NCI-H526 (cell line): ENCODE data around the gene MSLN.
"Not testable (repeated sequence)": the region's sequence is repeated elsewhere in the genome, so short reads cannot be mapped to it uniquely, and the experiment has no call there.

ENCODE experiments used
- DNase-seq, 2 experiments: peaks; one replicate each; lab custom pipeline; 2025; lab: John Stamatoyannopoulos, UW

The MSLN gene

DNA sequence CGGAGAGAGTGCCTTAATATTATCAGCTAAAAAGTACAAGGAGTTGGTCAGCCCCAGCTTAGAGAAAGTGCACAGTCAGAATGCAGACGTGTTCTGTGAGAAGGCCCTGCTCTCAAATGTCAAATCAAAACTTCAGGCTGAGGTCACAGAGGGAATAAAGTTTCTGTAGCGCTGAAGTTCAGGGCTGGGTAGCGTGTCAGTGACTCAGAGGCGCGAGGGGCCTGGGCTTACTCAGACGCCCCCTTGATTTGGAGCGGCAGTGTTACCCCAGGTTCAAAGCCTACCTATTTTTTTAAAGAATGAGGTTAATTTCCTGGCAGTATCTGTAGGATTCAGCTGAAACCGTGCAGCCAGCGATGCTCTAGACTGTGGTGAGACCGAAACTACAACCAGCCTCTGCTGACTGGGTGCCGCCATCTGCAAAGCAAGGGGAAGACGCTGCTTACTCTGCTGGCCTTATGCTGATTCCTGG, 24.5 kb upstream of the MSLN start:
- DNase-seq, result no peak

DNA sequence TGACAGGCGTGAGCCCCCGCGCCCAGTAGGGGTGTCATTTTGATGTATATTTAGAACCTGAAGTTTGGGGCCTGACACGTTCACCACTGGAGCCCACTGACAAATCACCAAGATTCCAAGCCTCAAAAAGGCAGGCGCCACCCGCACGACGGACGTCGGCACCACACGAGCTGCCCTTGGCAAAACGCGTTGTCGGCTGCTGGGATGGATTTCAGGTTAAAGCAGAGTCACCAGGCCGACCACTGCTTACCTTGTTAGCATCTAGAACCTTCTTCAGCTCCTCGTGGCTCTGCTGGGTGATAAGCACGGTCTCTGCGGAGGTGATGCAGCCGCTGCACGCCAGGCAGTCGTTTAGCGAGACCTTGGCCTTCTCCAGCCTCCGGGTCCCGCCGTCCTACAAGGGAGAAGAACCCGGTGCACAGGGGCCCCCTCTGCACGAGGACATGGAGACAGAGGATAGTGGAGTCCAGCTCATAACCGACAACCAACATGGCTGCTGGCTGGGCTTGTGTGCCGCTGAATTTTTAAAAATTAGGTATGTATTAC, 23.5 kb upstream of the MSLN start:
- no peak for DNase-seq

DNA sequence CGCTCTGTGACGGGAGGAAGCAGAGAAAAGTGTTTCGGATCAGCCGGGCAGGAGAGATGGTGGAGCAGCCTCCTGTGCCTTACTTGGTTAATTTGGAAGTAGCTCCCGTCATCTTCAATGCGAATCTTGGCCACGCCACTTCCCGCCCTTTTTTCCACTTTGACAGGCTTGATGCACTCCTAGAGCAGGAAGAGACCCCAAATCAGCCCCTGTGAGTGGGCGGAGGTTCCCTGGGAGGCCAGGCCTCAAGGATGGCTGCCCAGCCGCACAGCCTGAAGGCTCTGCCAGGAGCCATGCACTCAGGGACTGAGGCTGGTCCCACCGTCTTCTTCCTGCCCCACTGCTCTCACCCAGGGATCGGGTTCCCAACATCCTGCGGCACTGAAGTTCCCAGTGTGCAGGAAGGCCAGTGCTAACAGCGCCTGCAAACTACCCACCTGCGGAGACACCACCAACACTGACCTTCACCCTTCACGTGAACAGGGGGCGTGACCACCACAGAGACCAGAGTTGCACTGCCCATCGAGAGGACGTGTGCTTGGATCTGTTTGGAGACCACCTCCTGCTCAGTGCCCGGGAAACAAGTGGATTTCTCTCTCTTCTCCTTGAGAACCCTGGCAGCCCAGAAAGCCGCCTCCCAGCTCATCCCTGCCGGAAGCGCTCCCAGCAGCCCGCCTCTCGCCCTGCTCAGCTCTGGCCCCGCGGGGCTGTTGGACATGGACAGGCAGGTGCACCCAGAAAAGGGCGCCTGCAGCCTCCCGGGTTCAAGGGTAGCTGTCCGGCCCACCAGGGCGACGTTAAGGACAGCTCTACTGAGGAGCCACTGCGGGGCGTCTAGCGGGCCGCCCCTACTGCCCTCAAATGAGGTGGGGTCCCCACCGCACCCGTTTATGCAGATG, 20.7 kb upstream of the MSLN start:
- no peak for DNase-seq

DNA sequence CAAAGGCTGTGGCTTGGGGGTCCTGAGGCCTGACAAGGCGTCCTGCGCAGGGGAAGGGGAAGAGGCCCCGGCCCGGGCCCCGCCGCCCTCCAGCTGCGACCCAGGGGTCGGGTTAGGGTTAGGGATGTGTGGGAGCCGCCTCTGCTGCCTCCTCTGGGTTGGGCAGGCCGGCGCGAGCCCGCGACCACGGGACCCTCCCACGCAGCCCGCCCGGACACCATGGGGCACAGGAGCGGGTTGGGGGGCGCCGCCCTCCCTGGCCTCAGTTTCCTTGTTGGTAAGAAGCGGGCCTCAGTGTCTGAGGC, 20.1 kb upstream of the MSLN start:
- no peak for DNase-seq

DNA sequence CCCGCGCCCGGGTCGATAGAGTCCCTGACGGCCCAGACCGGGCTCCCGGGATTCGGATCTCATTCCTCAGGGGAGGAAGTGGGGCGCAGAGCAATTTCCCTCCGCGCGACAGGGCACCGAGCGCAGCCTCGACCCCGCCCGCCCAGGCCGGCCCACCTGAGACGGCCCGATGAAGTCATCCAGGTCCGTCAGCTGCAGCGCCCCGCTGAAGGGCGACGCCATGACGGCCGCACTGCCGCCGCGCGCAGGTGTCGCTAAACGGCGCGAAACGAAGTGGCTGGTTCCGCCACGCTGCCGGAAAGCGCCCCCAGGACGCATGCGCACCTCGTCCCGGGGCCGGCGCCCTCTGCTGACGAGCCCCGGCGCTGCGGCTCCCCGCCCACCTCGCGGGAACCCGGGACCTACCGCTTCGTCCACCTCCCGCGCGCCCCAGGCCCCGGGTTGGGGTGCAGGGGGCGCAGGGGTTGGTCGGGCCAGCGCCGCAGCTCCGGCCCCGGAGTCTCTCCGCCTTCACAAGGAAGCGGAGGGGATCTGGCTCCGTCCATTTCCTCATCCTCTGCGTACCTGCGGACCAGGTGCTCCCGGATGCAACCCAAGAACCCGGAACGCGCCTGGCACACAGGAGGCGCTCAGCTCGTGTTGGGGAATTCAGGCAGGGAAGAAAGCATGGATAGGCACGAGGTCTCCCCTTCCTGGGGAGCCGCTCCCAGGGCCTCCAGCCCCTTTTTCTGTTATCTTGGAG, 19.6 kb upstream of the MSLN start, which contains the start of gene CIAO3:
TSS of gene CIAO3 (minus strand) at position 234 of the 742 bp plus-strand sequence. CDS start at position 222, 12 bp downstream.
- peak; percentile 45 to 87 for DNase-seq

DNA sequence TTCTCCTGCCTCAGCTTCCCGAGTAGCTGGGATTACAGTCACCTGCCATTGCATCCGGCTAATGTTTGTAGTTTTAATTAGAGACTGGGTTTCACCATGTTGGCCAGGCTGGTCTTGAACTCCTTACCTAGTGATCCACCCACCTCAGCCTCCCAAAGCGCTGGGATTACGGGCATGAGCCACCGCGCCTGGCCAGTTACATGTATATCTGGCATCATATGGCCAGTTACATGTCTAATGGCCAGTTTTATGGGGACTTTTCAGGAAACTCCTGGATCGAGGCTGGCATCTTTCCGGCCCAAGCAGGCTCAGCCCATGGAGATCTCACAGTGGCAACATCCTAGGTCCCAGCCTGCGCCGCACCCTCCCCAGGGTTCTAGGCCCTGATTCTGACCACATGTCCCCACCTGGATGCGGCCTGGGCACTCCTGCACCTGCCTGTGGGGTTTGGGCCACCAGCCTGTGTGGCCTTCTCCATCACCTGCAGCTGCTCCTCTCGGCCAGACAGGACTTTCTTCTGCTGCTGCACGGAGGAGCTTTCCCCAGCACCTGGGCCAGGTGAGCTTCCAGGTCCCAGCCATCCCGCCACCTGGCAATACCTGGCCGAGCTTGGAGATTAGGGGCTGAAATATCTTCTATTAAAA, 18.4 kb upstream of the MSLN start:
- no peak for DNase-seq

DNA sequence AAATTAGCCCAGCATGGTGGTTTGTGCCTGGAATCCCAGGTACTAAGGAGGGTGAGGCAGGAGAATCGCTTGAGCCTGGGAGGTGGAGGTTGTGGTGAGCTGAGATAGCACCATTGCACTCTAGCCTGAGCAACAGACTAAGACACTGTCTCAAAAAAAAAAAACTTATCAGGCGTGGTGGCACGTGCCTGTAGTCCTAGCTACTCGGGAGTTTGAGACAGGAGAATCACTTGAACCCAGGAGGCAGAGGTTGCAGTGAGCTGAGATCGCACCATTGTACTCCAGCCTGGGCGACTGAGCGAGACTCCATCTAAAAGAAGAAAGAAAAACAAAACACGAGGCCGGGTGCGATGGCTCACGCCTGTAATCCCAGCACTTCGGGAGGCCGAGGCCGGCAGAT, 17.6 kb upstream of the MSLN start:
- not testable (repeated sequence) for DNase-seq

DNA sequence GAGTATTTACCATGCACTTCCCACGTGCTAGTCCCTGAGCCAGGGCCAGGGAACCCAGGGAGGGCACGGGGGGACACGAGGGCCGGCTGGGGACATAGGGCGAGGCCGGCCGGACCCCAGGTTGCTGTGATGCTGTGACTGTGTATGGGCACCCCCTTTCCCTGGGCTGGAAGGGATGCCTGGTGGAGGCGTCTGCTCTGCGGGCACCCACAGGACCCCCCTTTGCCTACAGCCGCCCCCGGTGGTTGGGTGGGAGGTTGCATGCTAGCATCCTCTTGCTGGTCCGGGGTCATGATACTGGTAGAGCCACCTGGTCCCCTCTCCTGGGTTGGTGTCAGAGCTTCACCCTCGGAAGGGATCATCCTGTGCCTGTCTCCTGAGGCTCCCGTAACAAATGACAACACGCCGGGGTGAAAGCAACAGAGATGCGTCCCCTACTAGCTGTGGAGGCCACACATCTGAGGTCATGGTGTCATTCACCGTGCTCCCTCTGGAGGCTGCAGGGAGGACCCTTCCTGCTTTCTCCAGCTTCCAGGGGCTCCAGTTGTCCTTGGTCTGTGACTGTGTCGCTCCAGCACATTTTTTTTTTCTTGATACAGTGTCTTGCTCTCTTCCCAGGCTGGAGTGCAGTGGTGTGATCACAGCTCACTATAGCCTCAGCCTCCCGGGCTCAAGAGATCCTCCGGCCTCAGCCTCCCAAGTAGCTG, 16.6 kb upstream of the MSLN start:
- no peak for DNase-seq

DNA sequence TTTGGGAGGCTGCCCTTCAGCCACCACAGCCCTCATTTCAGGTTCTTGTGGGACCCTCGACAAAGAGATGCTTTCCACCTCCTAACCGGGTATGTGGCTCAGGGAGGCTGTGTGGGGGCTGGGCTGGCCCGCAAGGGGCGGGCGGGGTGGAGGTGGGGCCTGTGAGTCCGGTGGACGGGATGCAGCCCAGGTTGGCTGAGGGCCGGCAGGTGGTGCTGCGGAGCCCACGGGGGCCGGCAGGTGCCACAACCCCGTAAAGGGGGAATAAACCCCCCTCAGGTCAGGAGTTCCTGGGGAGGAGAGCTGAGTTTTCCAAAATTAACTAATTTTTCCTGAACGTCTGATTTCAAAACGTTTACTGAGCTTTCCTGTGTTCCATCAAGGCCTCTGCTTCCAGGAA, 14.8 kb upstream of the MSLN start:
- peak in 1 of 2 experiments; percentile 63 for DNase-seq

DNA sequence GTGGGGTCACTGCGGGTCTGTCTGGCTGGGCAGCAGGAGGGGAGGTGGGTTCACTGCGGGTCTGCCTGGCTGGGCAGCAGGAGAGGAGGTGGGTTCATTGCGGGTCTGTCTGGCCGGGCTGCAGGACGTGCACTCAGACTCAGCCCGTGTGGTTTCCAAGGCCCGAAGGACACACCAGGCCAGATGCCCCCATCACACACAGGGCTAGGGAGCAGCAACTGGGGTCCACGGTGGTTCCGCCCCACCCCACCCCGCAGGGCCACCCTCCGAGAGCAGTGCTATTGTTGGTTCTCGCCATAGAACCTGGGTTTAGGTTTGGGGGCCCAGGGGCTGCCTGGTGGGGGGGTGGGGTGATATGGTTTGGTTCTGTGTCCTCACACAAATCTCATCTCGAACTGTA, 13.9 kb upstream of the MSLN start:
- DNase-seq, result no peak

DNA sequence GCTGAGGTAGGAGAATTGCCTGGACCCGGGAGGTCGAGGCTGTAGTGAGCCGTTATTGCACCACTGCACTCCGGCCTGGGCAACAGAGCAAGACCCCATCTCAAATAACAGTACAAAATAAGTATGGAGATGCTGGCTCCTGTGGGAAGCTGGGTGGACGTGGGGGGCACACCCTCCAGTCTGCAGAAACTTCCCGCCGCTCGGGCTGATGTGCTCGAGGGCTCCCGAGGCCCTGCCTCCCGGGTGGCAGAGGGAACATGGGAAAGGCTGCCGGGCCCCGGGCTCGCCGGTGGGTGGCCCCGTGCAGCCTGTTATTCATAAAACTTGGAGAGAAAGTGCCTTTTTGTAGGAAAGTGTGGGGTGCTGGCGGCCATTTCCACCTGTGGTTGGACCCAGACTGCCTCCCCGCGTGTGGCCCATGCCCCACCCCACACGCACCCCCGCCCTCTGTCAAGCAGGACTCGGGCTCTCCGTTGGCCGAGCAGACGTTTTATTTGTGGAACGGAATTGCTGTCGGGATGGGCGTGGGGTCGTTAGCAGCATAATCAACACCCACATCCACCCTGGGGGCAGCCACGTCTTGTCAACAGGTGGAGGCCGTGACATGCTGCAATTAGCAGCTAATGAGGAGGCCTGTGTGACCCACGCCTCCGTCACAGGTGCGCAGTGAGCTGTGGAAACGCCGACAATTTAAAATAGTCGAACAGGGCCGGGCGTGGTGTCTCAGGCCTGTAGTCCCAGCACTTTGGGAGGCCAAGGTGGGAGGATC, 12.4 kb upstream of the MSLN start:
- DNase-seq, result no peak

DNA sequence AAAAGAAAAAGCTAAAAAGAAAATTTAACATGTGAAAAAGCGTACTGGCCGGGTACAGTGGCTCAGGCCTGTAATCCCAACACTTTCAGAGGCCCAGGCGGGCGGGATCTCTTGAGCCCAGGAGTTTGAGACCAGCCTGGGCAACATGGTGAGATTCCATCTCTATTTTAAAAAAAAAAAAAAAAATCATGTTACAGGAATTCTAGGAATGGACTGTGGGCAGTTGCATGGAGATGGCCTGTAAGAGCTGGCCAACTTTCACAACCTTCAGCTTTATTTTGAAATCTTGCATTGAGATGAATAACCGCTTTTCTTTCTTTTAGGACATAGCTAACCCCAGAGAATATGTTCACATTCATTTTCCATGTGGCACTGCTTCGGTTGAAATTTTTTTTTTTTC, 11.5 kb upstream of the MSLN start:
- no peak for DNase-seq

DNA sequence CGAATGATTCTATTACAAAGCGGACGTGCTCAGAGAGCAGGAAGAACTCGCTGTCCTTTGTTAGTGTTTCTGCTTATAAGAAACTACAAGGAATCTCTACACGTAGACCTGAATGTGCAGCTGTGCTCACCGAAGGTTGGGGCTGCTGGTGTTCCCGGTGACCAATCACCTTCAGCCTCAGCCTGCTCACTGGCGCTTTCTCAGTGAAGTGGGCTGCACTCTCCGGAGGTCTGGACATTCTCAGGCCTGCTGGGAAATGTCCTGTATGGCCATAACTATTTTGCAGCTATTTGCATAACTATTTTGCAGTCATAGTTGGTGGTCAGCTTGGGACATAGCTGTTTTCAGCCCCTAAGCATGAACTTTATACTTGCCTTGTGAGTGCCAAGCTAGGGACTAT, 10.0 kb upstream of the MSLN start:
- DNase-seq, result no peak

DNA sequence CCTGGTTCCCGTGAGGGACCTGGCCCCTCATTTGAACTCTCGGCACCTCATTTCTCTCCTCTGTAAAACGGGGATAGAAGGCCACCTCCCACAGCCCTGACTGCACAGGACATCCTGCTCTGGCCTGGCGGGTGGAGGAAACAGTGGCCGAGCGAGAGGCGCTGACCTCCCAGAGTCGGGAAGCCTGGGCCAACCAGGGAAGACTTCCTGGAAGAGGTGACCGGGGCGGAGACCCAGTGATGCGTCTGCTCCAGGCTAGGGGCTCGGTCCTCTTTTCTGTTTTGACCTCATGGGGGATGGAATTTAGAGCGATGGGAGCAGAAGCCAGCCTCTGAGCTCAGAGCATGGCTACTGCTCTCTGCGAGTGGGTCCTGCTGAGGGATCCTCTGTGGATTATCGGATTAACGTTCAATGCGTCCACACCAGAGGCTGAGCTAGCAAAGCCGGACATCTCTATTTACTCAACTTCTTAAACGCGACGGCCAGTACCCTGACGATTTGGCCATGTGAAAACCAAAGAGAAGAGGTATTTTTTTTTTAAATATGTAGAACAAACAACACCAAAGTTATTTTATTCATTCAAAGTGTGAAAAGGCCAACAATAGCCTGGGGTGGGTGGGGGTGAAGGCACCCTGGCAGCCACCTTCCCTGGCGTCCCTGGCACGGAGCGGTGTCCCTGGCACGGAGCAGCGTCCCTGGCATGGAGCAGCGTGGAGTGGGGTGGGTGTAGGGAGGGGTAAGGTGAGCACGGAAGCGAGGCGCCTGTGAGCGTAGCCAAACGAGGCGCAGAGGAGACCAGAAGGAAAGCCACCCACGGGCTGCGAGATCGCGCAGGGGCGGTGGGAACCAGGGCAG, 9.2 kb upstream of the MSLN start:
- DNase-seq, result no peak

DNA sequence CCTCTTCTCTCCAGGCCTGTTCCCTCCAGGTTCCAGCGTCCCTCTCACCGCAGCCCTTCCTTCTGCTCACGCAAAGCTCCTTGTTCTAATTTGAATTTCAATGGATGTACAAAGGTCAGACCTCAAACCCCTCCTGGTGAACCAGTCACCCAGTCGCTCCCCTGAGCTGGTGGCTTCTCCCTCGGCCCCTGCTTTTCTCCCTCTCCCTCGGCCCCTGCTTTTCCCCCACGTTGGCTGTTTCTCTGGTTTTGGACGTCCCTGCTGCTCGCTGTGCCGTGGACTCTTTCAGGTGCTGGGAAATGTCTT, 8.6 kb upstream of the MSLN start:
- DNase-seq, result peak in 1 of 2 experiments; percentile 45

DNA sequence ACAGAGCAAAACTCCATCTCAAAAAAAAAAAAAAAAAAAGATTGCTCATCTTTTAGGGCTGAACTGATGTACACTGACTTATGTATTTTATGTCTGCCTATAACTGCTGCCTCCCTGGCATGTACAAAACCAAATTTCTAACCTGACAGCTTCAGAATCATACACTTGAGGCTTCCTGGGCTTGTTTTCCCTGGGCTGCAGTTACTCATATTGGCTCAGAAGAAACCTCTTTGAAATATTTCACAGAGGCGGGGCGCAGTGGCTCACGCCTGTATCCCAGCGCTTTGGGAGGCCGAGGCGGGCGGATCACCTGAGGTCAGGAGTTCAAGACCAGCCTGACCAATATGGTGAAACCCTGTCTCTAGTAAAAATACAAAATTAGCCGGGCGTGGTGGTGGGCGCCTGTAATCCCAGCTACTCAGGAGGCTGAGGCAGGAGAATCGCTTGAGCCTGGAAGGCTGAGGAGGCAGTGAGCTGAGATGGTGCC, 6.4 kb upstream of the MSLN start:
- not testable (repeated sequence) for DNase-seq

DNA sequence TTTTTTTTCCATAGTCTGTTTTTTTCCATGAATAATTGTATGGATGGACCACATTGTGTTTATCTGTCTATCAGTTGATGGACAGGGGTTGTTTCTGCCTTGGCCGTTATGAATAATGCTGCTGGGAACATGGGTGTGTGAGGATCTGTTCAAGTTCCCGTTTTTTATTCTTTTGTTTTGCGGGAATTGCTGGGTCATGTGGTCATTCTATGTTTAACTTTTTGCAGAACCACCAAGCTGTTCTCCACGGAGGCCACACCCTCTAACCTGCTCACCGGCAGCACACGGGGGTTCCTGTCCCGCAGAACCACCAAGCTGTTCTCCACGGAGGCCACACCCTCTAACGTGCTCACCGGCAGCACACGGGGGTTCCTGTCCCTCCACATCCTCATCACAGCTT, 5.9 kb upstream of the MSLN start:
- DNase-seq, result no peak

DNA sequence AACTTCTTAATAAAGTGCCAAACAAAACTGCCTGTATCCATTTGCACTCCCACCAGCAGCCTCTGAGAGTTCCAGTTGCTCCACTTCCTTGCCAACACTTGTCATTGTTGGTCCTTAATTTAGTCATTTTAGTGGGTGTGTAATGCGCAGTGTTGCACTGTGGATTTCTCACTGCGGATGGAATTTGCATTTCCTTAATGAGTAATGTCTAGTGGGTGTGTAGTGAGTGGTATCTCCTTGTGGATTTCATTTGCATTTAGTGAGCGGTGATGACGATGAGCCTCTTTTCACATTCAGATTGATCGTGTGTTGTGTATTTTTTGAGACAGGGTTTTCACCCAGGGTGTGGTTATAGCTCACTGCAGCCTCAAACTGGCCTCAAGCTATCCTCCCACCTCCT, 4.1 kb upstream of the MSLN start:
- DNase-seq, result no peak

DNA sequence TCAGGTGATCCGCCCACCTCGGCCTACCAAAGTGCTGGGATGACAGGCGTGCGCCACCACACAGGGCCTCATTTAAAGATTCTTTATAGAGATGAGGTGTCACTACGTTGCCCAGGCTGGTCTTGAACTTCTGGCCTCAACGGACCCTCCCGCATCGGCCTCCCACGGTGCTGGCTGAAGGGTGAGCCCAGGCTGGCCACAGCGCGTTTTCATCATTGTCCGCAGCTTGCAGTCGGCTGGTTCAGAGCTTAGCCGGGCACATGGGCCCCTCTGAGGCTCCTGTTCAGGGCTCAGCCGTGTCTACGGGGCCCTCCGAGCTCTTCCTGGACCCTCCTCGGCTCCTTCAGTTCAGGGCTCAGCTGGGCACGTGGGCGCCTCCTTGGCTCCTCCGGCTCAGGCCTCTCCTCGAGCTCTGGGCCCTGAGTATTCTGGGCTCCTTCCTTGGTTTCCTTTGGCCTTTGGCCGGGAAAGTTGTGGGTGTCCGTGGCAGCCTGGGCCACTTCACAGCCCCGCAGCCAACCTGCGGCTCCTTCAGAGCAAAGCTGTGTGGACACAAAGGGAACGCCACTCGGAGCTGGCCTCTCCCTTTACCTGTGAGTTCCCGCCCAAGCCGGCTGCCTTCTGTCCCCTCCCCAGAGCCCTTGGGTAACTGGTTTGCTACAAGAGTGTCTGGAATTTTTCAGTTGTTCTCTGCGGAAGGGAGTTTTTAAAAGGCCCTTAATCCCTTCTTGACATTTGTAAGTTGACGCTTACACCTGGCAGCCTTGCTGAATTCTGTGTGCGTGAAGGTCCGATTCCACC, 1.2 kb upstream of the MSLN start:
- DNase-seq, result no peak
